ENCODE measurements around the gene TIMP1. TPM values are rescaled to one million over a fixed set of nuclear protein-coding genes. Genes with fewer than 3 reads are reported as not detected.

TIMP1 gene
- total RNA-seq = 10 to 100 TPM in 1 of 2 donors, 1 to 10 TPM in 1; 9.1 to 12.5 TPM

GRCh38 chrX:47581731-47582647 lies at the start of gene TIMP1:
TIMP1 (plus strand) TSS chrX:47582436; CDS start chrX:47583416, 980 bp downstream.
- H3K4me1 Mint-ChIP-seq (ENCODE audit: low read depth in 2 of 2) = peaks cover 34 to 37% of the 10 kb centered on the region in 2 donors
- peak within 1 kb of the TSS; percentile 61 to 73 for H3K27ac Mint-ChIP-seq
- H3K4me3 Mint-ChIP-seq = peak within 1 kb of the TSS; percentile 58
- peaks cover 6 to 27% of the 10 kb centered on the region in 2 donors for H3K27me3 Mint-ChIP-seq
- ATAC-seq (peak; percentile 96 to 97), DNase-seq (ENCODE audit: low spot score) (peak; percentile 91)
- no peaks in the 10 kb centered on the region for H3K36me3 Mint-ChIP-seq
- no peaks in the 10 kb centered on the region for H3K9me3 Mint-ChIP-seq

- Mint-ChIP-seq H3K9me3 (no peaks in the 10 kb centered on the region), H3K36me3 (no peaks in the 10 kb centered on the region), H3K4me3 (no peak overlapping the region), H3K27me3 (peaks cover 0 to 2% of the 10 kb centered on the region in 2 donors), H3K4me1 (ENCODE audit: low read depth in 2 of 2) (peaks cover 0 to 6% of the 10 kb centered on the region in 2 donors), H3K27ac (no peak overlapping the region)
- ATAC-seq (no peak), DNase-seq (ENCODE audit: low spot score) (no peak)
These were observed 42.4 kb upstream of the TIMP1 start for GRCh38 chrX:47539860-47540259.

GRCh38 chrX:47540754-47541538 lies 41.3 kb upstream of the TIMP1 start:
- DNase-seq (ENCODE audit: low spot score) (no peak), ATAC-seq (peak in 1 of 2 donors; percentile 31)
- Mint-ChIP-seq H3K4me1 (ENCODE audit: low read depth in 2 of 2) (peaks cover 0 to 6% of the 10 kb centered on the region in 2 donors), H3K36me3 (no peaks in the 10 kb centered on the region), H3K9me3 (no peaks in the 10 kb centered on the region), H3K27ac (no peak overlapping the region), H3K4me3 (no peak overlapping the region), H3K27me3 (no peaks in the 10 kb centered on the region)

GRCh38 chrX:47543496-47543895 lies 38.7 kb upstream of the TIMP1 start:
- DNase-seq (ENCODE audit: low spot score) (no peak), ATAC-seq (no peak)
- peaks cover 0 to 6% of the 10 kb centered on the region in 2 donors for H3K4me1 Mint-ChIP-seq (ENCODE audit: low read depth in 2 of 2)
- no peak overlapping the region for H3K4me3 Mint-ChIP-seq
- H3K27me3 Mint-ChIP-seq = no peaks in the 10 kb centered on the region
- H3K36me3 Mint-ChIP-seq = no peaks in the 10 kb centered on the region
- no peaks in the 10 kb centered on the region for H3K9me3 Mint-ChIP-seq
- H3K27ac Mint-ChIP-seq = no peak overlapping the region

- H3K4me1 Mint-ChIP-seq (ENCODE audit: low read depth in 2 of 2) = peaks cover 8 to 11% of the 10 kb centered on the region in 2 donors
- no peaks in the 10 kb centered on the region for H3K36me3 Mint-ChIP-seq
- no peaks in the 10 kb centered on the region for H3K9me3 Mint-ChIP-seq
- ATAC-seq = peak; percentile 93
- peak overlapping the region; percentile 87 for H3K4me3 Mint-ChIP-seq
- peaks cover 0 to 3% of the 10 kb centered on the region in 2 donors for H3K27me3 Mint-ChIP-seq
- peak overlapping the region; percentile 90 to 92 for H3K27ac Mint-ChIP-seq
- DNase-seq (ENCODE audit: low spot score) = peak; percentile 89
These were observed 26.1 kb upstream of the TIMP1 start for GRCh38 chrX:47556045-47556623.

GRCh38 chrX:47558436-47558835 lies 23.8 kb upstream of the TIMP1 start:
- Mint-ChIP-seq H3K27me3 (peaks cover 0 to 3% of the 10 kb centered on the region in 2 donors), H3K27ac (no peak overlapping the region), H3K9me3 (no peaks in the 10 kb centered on the region), H3K4me1 (ENCODE audit: low read depth in 2 of 2) (peaks cover 18 to 21% of the 10 kb centered on the region in 2 donors), H3K36me3 (peaks cover 3% of the 10 kb centered on the region), H3K4me3 (no peak overlapping the region)
- DNase-seq (ENCODE audit: low spot score) = no peak
- ATAC-seq = no peak

- Mint-ChIP-seq H3K4me1 (ENCODE audit: low read depth in 2 of 2) (peaks cover 30% of the 10 kb centered on the region in 2 donors), H3K27me3 (peaks cover 0 to 6% of the 10 kb centered on the region in 2 donors), H3K36me3 (peaks cover 13% of the 10 kb centered on the region), H3K9me3 (no peaks in the 10 kb centered on the region), H3K27ac (peak overlapping the region; percentile 96 to 98), H3K4me3 (peak overlapping the region; percentile 91)
- DNase-seq (ENCODE audit: low spot score) (no peak), ATAC-seq (no peak)
These were observed 21.9 kb upstream of the TIMP1 start for GRCh38 chrX:47560179-47560933.

- peak within 1 kb of the TSS; percentile 96 to 98 for H3K27ac Mint-ChIP-seq
- peaks cover 0 to 6% of the 10 kb centered on the region in 2 donors for H3K27me3 Mint-ChIP-seq
- peak within 1 kb of the TSS; percentile 91 for H3K4me3 Mint-ChIP-seq
- no peaks in the 10 kb centered on the region for H3K9me3 Mint-ChIP-seq
- DNase-seq (ENCODE audit: low spot score) (peak; percentile 96), ATAC-seq (peak; percentile 94 to 95)
- H3K4me1 Mint-ChIP-seq (ENCODE audit: low read depth in 2 of 2) = peaks cover 25 to 27% of the 10 kb centered on the region in 2 donors
- peaks cover 13% of the 10 kb centered on the region for H3K36me3 Mint-ChIP-seq
These were observed 21.1 kb upstream of the TIMP1 start, which contains the start of gene ARAF for GRCh38 chrX:47560934-47561658. ARAF (plus strand) TSS chrX:47561205; CDS start chrX:47562968, 1,763 bp downstream.

GRCh38 chrX:47561659-47562151 lies 20.5 kb upstream of the TIMP1 start:
- Mint-ChIP-seq H3K4me3 (peak overlapping the region; percentile 91), H3K27ac (peak overlapping the region; percentile 96 to 98), H3K36me3 (peaks cover 13% of the 10 kb centered on the region), H3K4me1 (ENCODE audit: low read depth in 2 of 2) (peaks cover 19 to 22% of the 10 kb centered on the region in 2 donors), H3K27me3 (peaks cover 0 to 6% of the 10 kb centered on the region in 2 donors), H3K9me3 (no peaks in the 10 kb centered on the region)
- no peak for DNase-seq (ENCODE audit: low spot score)
- ATAC-seq = no peak

- DNase-seq (ENCODE audit: low spot score) (no peak), ATAC-seq (no peak)
- Mint-ChIP-seq H3K4me1 (ENCODE audit: low read depth in 2 of 2) (peaks cover 19 to 25% of the 10 kb centered on the region in 2 donors), H3K4me3 (peak overlapping the region; percentile 91), H3K36me3 (peaks cover 13% of the 10 kb centered on the region), H3K27ac (peak overlapping the region in 1 of 2 donors; percentile 98), H3K27me3 (peaks cover 0 to 6% of the 10 kb centered on the region in 2 donors), H3K9me3 (no peaks in the 10 kb centered on the region)
These were observed 19.5 kb upstream of the TIMP1 start for GRCh38 chrX:47562615-47563243.

- peak overlapping the region; percentile 91 for H3K4me3 Mint-ChIP-seq
- H3K4me1 Mint-ChIP-seq (ENCODE audit: low read depth in 2 of 2) = peaks cover 19 to 28% of the 10 kb centered on the region in 2 donors
- no peak for ATAC-seq
- H3K27ac Mint-ChIP-seq = peak overlapping the region; percentile 57 to 92
- no peaks in the 10 kb centered on the region for H3K9me3 Mint-ChIP-seq
- DNase-seq (ENCODE audit: low spot score) = no peak
- H3K27me3 Mint-ChIP-seq = peaks cover 0 to 3% of the 10 kb centered on the region in 2 donors
- peaks cover 13% of the 10 kb centered on the region for H3K36me3 Mint-ChIP-seq
These were observed 18.4 kb upstream of the TIMP1 start for GRCh38 chrX:47563801-47564315.
